UCSD-AML1 (cell line): Measurements from ENCODE around the gene CD22.
"Not testable (repeated sequence)": the region's sequence is repeated elsewhere in the genome, so short reads cannot be mapped to it uniquely, and the experiment has no call there.

Source experiments
- DNase-seq: peaks from one replicate; lab custom pipeline; 2025; ENCODE audit not compliant: unreplicated experiment; lab: John Stamatoyannopoulos, UW

Gene CD22

GRCh38 chr19:35328851-35329285 lies at the start of gene CD22:
CD22 (plus strand) TSS chr19:35329187; CDS start chr19:35332041, 2,854 bp downstream.
- peak; percentile 58 for DNase-seq

- DNase-seq = no peak
Observed at GRCh38 chr19:35279374-35279773, 49.6 kb upstream of the CD22 start.

GRCh38 chr19:35279985-35280821 lies 48.8 kb upstream of the CD22 start:
- no peak for DNase-seq

GRCh38 chr19:35281303-35281702 lies 47.7 kb upstream of the CD22 start:
- no peak for DNase-seq

GRCh38 chr19:35284153-35285094 lies 44.6 kb upstream of the CD22 start:
- DNase-seq = no peak

- no peak for DNase-seq
Observed at GRCh38 chr19:35285095-35285449, 43.9 kb upstream of the CD22 start.

GRCh38 chr19:35285465-35285864 lies 43.5 kb upstream of the CD22 start:
- not testable (repeated sequence) for DNase-seq

GRCh38 chr19:35286101-35286500 lies 42.9 kb upstream of the CD22 start:
- DNase-seq = not testable (repeated sequence)

- no peak for DNase-seq
Observed at GRCh38 chr19:35287713-35288112, 41.3 kb upstream of the CD22 start.

GRCh38 chr19:35288331-35288730 lies 40.7 kb upstream of the CD22 start:
- no peak for DNase-seq

GRCh38 chr19:35288906-35289305 lies 40.1 kb upstream of the CD22 start:
- DNase-seq = no peak

GRCh38 chr19:35290381-35291127 lies 38.4 kb upstream of the CD22 start:
- no peak for DNase-seq

GRCh38 chr19:35291259-35291658 lies 37.7 kb upstream of the CD22 start:
- no peak for DNase-seq

- no peak for DNase-seq
Observed at GRCh38 chr19:35291916-35292315, 37.1 kb upstream of the CD22 start, which contains the start of gene MAG. MAG (plus strand) TSS chr19:35292161; CDS start chr19:35295409, 3,248 bp downstream.

- DNase-seq = no peak
Observed at GRCh38 chr19:35292421-35293362, 36.3 kb upstream of the CD22 start.

GRCh38 chr19:35293363-35293739 lies 35.6 kb upstream of the CD22 start:
- no peak for DNase-seq

- no peak for DNase-seq
Observed at GRCh38 chr19:35293808-35294207, 35.2 kb upstream of the CD22 start.

- no peak for DNase-seq
Observed at GRCh38 chr19:35294328-35294727, 34.7 kb upstream of the CD22 start.

- no peak for DNase-seq
Observed at GRCh38 chr19:35294859-35295791, 33.9 kb upstream of the CD22 start.
